Loucy (cell line): ENCODE results near the gene CCDC92.

ENCODE experiments used
- H2AFZ ChIP-seq: fragments of 200-600 bp; sonication (generic); 2 replicates; pipeline ENCODE4 v1.6.0; 2016; ENCODE audit warnings: antibody characterized with exemption, mild to moderate bottlenecking, low read length, moderate library complexity
- H3F3A ChIP-seq: fragments of 200-600 bp; 2 replicates; pipeline ENCODE4 v1.6.0; 2016; ENCODE audit warnings: antibody characterized with exemption, low read depth, mild to moderate bottlenecking
- H3K27me3 ChIP-seq: fragments of 200-600 bp; sonication (generic); 2 replicates; pipeline ENCODE4 v1.6.1; 2014; ENCODE audit warnings: low read length, mild to moderate bottlenecking; ENCODE audit not compliant: insufficient read depth, poor library complexity, severe bottlenecking
- H3K36me3 ChIP-seq: fragments of 200-600 bp; sonication (generic); 2 replicates; pipeline ENCODE4 v1.6.1; 2016; ENCODE audit warnings: low read length; ENCODE audit not compliant: insufficient read depth
- H3K4me1 ChIP-seq: fragments of 200-600 bp; sonication (generic); 2 replicates; pipeline ENCODE4 v1.5.1; 2014; ENCODE audit warnings: low read length, mild to moderate bottlenecking; ENCODE audit not compliant: insufficient read depth, poor library complexity, severe bottlenecking
- H3K4me2 ChIP-seq: fragments of 200-600 bp; sonication (generic); 2 replicates; pipeline ENCODE4 v1.6.0; 2014; ENCODE audit warnings: antibody characterized with exemption, low read length, low read depth, mild to moderate bottlenecking; ENCODE audit not compliant: poor library complexity, severe bottlenecking
- H3K4me3 ChIP-seq: fragments of 200-600 bp; sonication (generic); 2 replicates; pipeline ENCODE4 v1.5.1; 2014; ENCODE audit warnings: low read length, mild to moderate bottlenecking, mixed read lengths; ENCODE audit not compliant: poor library complexity, severe bottlenecking
- H3K79me2 ChIP-seq: fragments of 200-600 bp; sonication (generic); 2 replicates; pipeline ENCODE4 v1.6.1; 2014; ENCODE audit warnings: low read length; ENCODE audit not compliant: insufficient read depth
- H3K9ac ChIP-seq: fragments of 200-600 bp; sonication (generic); 2 replicates; pipeline ENCODE4 v1.6.0; 2014; ENCODE audit warnings: mild to moderate bottlenecking, low read depth, low read length, moderate library complexity; ENCODE audit not compliant: poor library complexity, severe bottlenecking
- H3K9me2 ChIP-seq: fragments of 200-600 bp; sonication (generic); replicated peaks from 2 replicates; pipeline ENCODE4 v1.6.1; 2016; ENCODE audit warnings: low read depth, low read length, mixed read lengths
- H3K9me3 ChIP-seq: fragments of 200-600 bp; sonication (generic); 2 replicates; pipeline ENCODE4 v1.6.1; 2014; ENCODE audit warnings: mild to moderate bottlenecking, antibody characterized with exemption, low read length, low read depth; ENCODE audit not compliant: insufficient read depth
- H4K20me1 ChIP-seq: fragments of 200-600 bp; sonication (generic); 2 replicates; pipeline ENCODE4 v1.6.0; 2014; ENCODE audit warnings: antibody characterized with exemption, low read length, mild to moderate bottlenecking; ENCODE audit not compliant: insufficient read depth, poor library complexity, severe bottlenecking
- EZH2phosphoT487 ChIP-seq: fragments of 200-600 bp; IDR thresholded peaks from 2 replicates; pipeline ENCODE4 v1.6.1; 2018; ENCODE audit warnings: antibody characterized with exemption, mild to moderate bottlenecking, moderate library complexity, borderline replicate concordance
- TF ChIP-seq, protein P1 (sequence below): fragments of 200-600 bp; sonication (generic); conservative IDR thresholded peaks from 2 replicates; pipeline ENCODE4 v1.5.1; 2014; ENCODE audit warnings: mild to moderate bottlenecking, antibody characterized with exemption, low read length

The CCDC92 gene

GRCh38 chr12:123899368-123899767 lies 73.3 kb downstream of the CCDC92 start:
- H3K4me3 ChIP-seq, result no peak overlapping the region
- H3K4me2 ChIP-seq, result no peak overlapping the region
- no peak overlapping the region for H3K9ac ChIP-seq
- H2AFZ ChIP-seq, result no peak overlapping the region
- TF ChIP-seq EZH2phosphoT487, result no peak
- TF ChIP-seq, protein P1, sequence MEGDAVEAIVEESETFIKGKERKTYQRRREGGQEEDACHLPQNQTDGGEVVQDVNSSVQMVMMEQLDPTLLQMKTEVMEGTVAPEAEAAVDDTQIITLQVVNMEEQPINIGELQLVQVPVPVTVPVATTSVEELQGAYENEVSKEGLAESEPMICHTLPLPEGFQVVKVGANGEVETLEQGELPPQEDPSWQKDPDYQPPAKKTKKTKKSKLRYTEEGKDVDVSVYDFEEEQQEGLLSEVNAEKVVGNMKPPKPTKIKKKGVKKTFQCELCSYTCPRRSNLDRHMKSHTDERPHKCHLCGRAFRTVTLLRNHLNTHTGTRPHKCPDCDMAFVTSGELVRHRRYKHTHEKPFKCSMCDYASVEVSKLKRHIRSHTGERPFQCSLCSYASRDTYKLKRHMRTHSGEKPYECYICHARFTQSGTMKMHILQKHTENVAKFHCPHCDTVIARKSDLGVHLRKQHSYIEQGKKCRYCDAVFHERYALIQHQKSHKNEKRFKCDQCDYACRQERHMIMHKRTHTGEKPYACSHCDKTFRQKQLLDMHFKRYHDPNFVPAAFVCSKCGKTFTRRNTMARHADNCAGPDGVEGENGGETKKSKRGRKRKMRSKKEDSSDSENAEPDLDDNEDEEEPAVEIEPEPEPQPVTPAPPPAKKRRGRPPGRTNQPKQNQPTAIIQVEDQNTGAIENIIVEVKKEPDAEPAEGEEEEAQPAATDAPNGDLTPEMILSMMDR, result no peak
- no peaks in the 10 kb centered on the region for H3F3A ChIP-seq
- no peaks in the 10 kb centered on the region for H4K20me1 ChIP-seq
- no peaks in the 10 kb centered on the region for H3K79me2 ChIP-seq
- no peaks in the 10 kb centered on the region for H3K27me3 ChIP-seq
- H3K4me1 ChIP-seq, result no peaks in the 10 kb centered on the region
- no peaks in the 10 kb centered on the region for H3K9me2 ChIP-seq
- no peaks in the 10 kb centered on the region for H3K9me3 ChIP-seq
- no peaks in the 10 kb centered on the region for H3K36me3 ChIP-seq

GRCh38 chr12:123898673-123899072 lies 74.0 kb downstream of the CCDC92 start:
- Histone ChIP-seq H3K9ac (no peak overlapping the region), H3K9me2 (no peaks in the 10 kb centered on the region), H3K9me3 (no peaks in the 10 kb centered on the region), H3K4me1 (no peaks in the 10 kb centered on the region), H4K20me1 (no peaks in the 10 kb centered on the region), H3F3A (no peaks in the 10 kb centered on the region), H3K4me2 (no peak overlapping the region), H3K36me3 (no peaks in the 10 kb centered on the region), H3K79me2 (no peaks in the 10 kb centered on the region), H3K4me3 (no peak overlapping the region), H3K27me3 (no peaks in the 10 kb centered on the region), H2AFZ (no peak overlapping the region)
- TF ChIP-seq, protein P1, result no peak
- TF ChIP-seq EZH2phosphoT487, result no peak

DNA sequence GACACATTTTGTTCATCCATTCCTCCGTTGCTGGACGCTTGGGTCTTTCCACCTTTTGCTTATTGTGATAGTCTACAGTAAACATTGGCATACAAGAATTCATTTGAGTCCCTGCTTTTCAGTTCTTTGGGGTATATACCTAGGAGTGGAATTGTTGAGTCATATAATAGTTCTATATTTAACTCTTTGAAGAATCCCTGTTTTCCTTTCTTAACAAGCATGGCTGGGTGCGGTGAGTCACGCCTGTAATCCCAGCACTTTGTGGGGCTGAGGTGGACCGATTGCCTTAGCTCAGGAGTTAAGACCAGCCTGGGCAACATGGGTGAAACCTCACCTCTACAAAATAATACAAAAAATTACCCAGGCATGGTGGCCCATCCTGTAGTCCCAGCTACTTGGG lies 75.4 kb downstream of the CCDC92 start:
- no peaks in the 10 kb centered on the region for H3K9me2 ChIP-seq
- TF ChIP-seq EZH2phosphoT487, result no peak
- TF ChIP-seq, protein P1, result no peak
- H3K79me2 ChIP-seq, result no peaks in the 10 kb centered on the region
- H4K20me1 ChIP-seq, result no peaks in the 10 kb centered on the region
- H3K9ac ChIP-seq, result no peak overlapping the region
- no peaks in the 10 kb centered on the region for H3K9me3 ChIP-seq
- H3K36me3 ChIP-seq, result no peaks in the 10 kb centered on the region
- no peak overlapping the region for H2AFZ ChIP-seq
- no peak overlapping the region for H3K4me3 ChIP-seq
- no peak overlapping the region for H3K4me2 ChIP-seq
- H3K27me3 ChIP-seq, result no peaks in the 10 kb centered on the region
- H3F3A ChIP-seq, result no peaks in the 10 kb centered on the region
- no peaks in the 10 kb centered on the region for H3K4me1 ChIP-seq
